Measurements from ENCODE around the gene ERBB4.

The ERBB4 gene

DNA sequence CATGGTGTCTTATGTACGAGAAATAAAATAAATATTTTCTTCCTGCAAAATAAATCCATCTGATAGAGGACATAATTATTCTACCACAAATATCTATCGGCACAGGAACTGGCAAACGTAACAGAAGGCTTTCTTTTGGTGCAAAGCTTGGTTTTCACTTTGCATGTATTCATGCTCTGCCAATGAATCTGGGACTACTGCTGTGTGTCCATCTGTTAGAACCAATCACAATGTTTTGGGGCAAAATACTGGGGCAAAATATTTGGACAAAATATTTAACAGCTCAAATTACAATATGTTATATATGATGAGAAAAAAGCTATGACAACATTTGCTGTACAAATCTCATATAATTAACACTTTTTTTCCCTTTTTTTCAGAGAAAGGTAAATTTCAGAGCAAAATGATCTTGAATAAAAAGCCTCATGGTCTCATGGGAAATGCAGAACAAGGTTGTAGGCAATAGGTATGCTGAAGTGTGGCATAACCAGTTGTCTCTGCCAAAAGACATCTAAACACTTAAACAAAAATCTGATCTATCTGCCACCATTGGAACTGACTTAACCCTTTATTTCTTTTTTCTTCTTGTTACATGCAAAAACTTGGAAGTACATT, 1059.0 kb downstream of the ERBB4 start:
- no peaks in the 10 kb centered on the region for H3K9me3 Mint-ChIP-seq
- no peaks in the 10 kb centered on the region for H3K27me3 Mint-ChIP-seq (ENCODE audit: low read depth)
- H3K27ac Mint-ChIP-seq = no peak overlapping the region
- DNase-seq (ENCODE audit: low spot score) = no peak
- H3K4me3 Mint-ChIP-seq = no peak overlapping the region
- no peaks in the 10 kb centered on the region for H3K4me1 Mint-ChIP-seq (ENCODE audit: low read depth)
- H3K36me3 Mint-ChIP-seq (ENCODE audit: low read depth) = no peaks in the 10 kb centered on the region

DNA sequence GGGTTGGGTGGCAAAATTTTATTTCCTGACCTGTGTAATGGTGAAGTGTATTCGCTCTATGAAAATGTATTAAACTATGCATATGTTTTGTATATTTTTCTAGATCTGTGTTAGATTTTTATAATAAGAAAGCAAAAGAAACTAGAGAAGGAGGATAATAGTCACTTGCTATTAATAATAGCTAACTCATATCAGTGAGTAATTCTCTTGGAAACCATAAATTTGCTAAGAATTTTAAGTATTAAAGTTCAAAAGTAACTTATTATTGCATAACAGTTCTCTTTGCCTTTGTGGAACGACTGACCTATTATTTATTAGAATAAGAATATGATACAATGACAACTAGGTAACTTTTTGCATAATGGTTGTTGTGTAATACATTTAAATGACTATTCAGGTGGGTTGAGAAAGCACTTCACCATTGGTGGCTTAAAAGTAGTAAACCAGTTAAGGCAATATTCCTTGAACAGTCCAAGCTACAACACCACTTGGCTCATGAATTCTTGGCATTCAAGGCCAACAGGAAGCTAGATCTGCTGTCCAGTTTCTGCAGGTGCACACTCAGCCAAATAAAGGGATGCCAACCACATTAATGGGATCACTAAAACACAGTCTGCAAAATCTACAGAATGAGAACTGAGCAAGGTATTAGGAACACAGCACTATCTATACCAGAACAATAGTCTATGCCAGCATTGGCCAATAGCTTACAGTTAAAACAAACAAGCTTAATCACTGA, 1060.9 kb downstream of the ERBB4 start:
- H3K27ac Mint-ChIP-seq = no peak overlapping the region
- H3K4me3 Mint-ChIP-seq = no peak overlapping the region
- no peaks in the 10 kb centered on the region for H3K27me3 Mint-ChIP-seq (ENCODE audit: low read depth)
- no peaks in the 10 kb centered on the region for H3K4me1 Mint-ChIP-seq (ENCODE audit: low read depth)
- DNase-seq (ENCODE audit: low spot score) = no peak
- no peaks in the 10 kb centered on the region for H3K9me3 Mint-ChIP-seq
- no peaks in the 10 kb centered on the region for H3K36me3 Mint-ChIP-seq (ENCODE audit: low read depth)

GRCh38 chr2:211473116-211473515, 1065.5 kb downstream of the ERBB4 start:
- H3K27me3 Mint-ChIP-seq (ENCODE audit: low read depth) = no peaks in the 10 kb centered on the region

GRCh38 chr2:211469664-211470059, 1068.9 kb downstream of the ERBB4 start:
- H3K4me3 Mint-ChIP-seq = no peak overlapping the region
- no peaks in the 10 kb centered on the region for H3K27me3 Mint-ChIP-seq (ENCODE audit: low read depth)
- no peaks in the 10 kb centered on the region for H3K9me3 Mint-ChIP-seq
- DNase-seq (ENCODE audit: low spot score) = no peak
- no peak overlapping the region for H3K27ac Mint-ChIP-seq
- H3K36me3 Mint-ChIP-seq (ENCODE audit: low read depth) = no peaks in the 10 kb centered on the region
- H3K4me1 Mint-ChIP-seq (ENCODE audit: low read depth) = no peaks in the 10 kb centered on the region

More at GRCh38 chr2:211473116-211473515, 1065.5 kb downstream of the ERBB4 start:
- H3K4me3 Mint-ChIP-seq = no peak overlapping the region
- no peak for DNase-seq (ENCODE audit: low spot score)
- no peaks in the 10 kb centered on the region for H3K9me3 Mint-ChIP-seq
- no peaks in the 10 kb centered on the region for H3K4me1 Mint-ChIP-seq (ENCODE audit: low read depth)
- H3K27ac Mint-ChIP-seq = no peak overlapping the region
- no peaks in the 10 kb centered on the region for H3K36me3 Mint-ChIP-seq (ENCODE audit: low read depth)

DNA sequence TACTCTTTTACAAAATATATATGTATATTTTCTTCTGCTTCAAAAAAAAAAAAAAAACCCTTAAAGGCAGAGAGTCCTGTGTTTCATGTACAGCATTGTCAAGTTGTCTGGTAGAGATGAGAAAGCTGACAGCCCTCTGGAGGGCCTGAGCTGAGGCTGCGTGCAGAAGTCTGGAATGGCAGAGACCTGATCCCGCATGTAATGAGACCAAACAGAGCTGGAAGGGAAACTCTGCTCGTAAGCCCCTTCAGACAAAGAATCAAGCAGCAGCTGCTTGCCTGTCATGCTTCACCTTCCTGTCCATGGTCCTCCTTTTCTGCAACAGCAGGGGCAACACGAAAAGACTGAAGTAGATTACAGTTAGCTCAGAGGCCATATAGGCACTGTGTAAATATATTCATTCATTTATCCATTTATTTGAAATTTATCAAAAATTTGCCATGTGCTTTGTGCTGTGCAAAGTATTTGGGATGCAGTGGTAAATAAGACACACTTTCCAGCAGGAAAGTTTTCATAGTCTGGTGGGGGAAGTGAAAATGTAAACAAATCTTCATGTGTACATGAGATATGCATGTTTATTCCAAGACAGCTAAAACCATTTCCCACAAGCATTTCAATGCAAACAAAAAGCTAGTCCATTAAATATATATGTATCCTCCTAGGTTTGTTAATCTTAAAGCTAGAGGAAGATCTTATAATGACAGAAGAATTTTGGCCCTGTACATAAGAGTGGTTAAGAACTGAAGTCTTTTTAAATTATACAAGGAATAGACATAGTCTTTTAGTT, 1069.5 kb downstream of the ERBB4 start:
- no peaks in the 10 kb centered on the region for H3K36me3 Mint-ChIP-seq (ENCODE audit: low read depth)
- H3K4me1 Mint-ChIP-seq (ENCODE audit: low read depth) = no peaks in the 10 kb centered on the region
- no peak overlapping the region for H3K27ac Mint-ChIP-seq
- no peak for DNase-seq (ENCODE audit: low spot score)
- H3K27me3 Mint-ChIP-seq (ENCODE audit: low read depth) = no peaks in the 10 kb centered on the region
- H3K4me3 Mint-ChIP-seq = no peak overlapping the region
- no peaks in the 10 kb centered on the region for H3K9me3 Mint-ChIP-seq

DNA sequence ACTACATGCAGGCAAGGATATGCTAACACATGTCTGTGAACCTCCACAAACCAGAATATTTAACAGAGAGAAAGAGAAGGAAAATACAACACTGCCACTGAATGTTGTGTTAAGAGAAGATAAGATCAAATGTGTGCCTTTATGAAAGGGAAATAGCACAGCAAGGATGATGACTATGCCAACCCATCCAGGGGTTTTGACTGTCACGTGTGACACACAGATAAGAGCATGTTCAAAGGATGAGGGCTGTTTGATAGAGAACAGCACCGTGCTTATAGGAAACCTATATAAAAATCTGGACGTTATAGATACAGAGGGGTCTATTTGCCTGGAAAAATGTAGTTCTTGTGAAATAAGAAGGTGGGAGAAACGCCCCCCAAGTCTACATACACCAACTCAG, 1070.4 kb downstream of the ERBB4 start:
- no peak overlapping the region for H3K4me3 Mint-ChIP-seq
- DNase-seq (ENCODE audit: low spot score) = no peak
- no peaks in the 10 kb centered on the region for H3K27me3 Mint-ChIP-seq (ENCODE audit: low read depth)
- no peaks in the 10 kb centered on the region for H3K4me1 Mint-ChIP-seq (ENCODE audit: low read depth)
- H3K9me3 Mint-ChIP-seq = no peaks in the 10 kb centered on the region
- H3K36me3 Mint-ChIP-seq (ENCODE audit: low read depth) = no peaks in the 10 kb centered on the region
- H3K27ac Mint-ChIP-seq = no peak overlapping the region

DNA sequence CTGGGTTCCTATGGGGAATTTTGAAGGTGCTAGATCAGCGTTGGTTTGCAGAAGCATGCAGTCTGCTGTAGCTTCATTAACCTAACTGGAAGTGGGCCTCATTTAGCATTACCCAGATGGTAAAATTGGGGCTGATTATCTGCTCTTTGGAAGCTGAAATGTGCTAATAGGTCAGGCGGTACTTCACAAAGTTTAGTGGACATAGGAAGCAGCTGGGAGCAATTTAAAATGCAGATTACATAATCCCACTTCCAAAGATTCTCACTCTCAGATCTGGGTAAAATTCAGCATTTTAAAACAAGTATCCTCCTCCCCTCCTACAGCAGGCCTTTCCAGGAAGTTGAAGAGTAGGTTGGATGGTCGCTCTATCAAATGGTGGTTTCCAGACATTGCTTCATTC, 1075.2 kb downstream of the ERBB4 start:
- H3K9me3 Mint-ChIP-seq = no peaks in the 10 kb centered on the region
- DNase-seq (ENCODE audit: low spot score) = no peak
- no peak overlapping the region for H3K4me3 Mint-ChIP-seq
- H3K36me3 Mint-ChIP-seq (ENCODE audit: low read depth) = no peaks in the 10 kb centered on the region
- no peaks in the 10 kb centered on the region for H3K27me3 Mint-ChIP-seq (ENCODE audit: low read depth)
- no peaks in the 10 kb centered on the region for H3K4me1 Mint-ChIP-seq (ENCODE audit: low read depth)
- H3K27ac Mint-ChIP-seq = no peak overlapping the region

DNA sequence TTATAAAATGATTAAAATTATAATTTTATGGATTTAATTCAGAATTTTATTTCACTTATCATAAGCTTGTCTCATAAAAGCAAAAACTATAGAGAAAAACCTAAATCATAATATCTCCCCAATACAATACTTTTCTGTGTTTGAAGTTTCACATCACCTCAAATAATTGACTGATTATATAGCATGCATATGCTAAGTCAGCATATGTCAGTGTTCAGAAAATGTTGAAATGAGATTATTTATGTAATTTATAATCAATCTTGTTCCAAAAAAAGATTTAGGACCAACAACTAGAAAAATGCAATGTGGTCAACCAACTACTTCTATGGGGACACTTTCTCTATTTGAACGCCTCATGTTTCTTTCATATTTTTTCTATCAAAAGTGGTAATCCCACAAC, 1079.6 kb downstream of the ERBB4 start:
- Mint-ChIP-seq H3K4me1 (ENCODE audit: low read depth) (no peaks in the 10 kb centered on the region), H3K27me3 (ENCODE audit: low read depth) (no peaks in the 10 kb centered on the region), H3K9me3 (no peaks in the 10 kb centered on the region), H3K4me3 (no peak overlapping the region), H3K27ac (no peak overlapping the region), H3K36me3 (ENCODE audit: low read depth) (no peaks in the 10 kb centered on the region)
- DNase-seq (ENCODE audit: low spot score) = no peak

DNA sequence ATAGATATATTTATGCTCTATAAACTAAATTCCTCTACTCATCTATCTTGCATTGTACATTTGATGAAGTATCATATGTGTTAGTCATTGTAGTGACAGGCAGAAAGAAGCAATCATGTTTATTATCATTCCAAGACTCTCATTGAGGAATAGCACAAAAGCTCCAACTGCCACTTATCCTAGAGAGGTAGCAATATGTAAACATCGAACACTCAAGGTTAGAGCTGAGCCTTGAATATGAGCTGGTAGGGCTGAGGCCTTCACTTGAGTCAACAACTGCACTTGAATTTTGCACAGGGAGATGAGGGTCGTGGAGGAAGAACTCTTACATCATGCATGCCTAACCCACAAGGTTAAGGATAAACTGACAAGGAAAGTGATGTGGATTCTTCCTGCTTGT, 1081.3 kb downstream of the ERBB4 start:
- no peaks in the 10 kb centered on the region for H3K27me3 Mint-ChIP-seq (ENCODE audit: low read depth)
- no peaks in the 10 kb centered on the region for H3K9me3 Mint-ChIP-seq
- no peaks in the 10 kb centered on the region for H3K36me3 Mint-ChIP-seq (ENCODE audit: low read depth)
- no peak overlapping the region for H3K27ac Mint-ChIP-seq
- no peaks in the 10 kb centered on the region for H3K4me1 Mint-ChIP-seq (ENCODE audit: low read depth)
- DNase-seq (ENCODE audit: low spot score) = no peak
- H3K4me3 Mint-ChIP-seq = no peak overlapping the region

GRCh38 chr2:211455216-211455841, 1083.3 kb downstream of the ERBB4 start:
- no peaks in the 10 kb centered on the region for H3K4me1 Mint-ChIP-seq (ENCODE audit: low read depth)
- H3K4me3 Mint-ChIP-seq = no peak overlapping the region
- DNase-seq (ENCODE audit: low spot score) = no peak
- no peaks in the 10 kb centered on the region for H3K27me3 Mint-ChIP-seq (ENCODE audit: low read depth)
- H3K9me3 Mint-ChIP-seq = no peaks in the 10 kb centered on the region
- H3K27ac Mint-ChIP-seq = no peak overlapping the region
- H3K36me3 Mint-ChIP-seq (ENCODE audit: low read depth) = no peaks in the 10 kb centered on the region

DNA sequence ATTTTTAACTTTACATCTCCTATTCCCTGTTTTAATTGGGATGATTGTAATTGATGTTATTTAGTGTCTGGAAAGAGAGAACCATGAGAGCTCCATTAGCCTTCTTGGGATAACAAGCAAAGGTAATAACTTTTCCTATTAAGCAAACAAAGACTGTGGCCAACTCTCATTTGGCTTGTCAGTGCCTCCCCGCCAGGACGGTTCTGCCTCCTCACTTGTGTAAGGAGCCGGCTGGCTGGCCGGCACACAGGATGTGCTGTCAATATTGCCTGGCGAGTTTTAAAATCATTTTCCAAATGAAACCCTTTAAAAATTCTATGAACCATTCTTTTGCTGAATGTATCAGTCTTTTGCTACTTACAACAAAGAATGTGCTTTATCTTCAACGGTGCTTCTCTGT, 1083.9 kb downstream of the ERBB4 start:
- Mint-ChIP-seq H3K4me3 (no peak overlapping the region), H3K36me3 (ENCODE audit: low read depth) (no peaks in the 10 kb centered on the region), H3K9me3 (no peaks in the 10 kb centered on the region), H3K27me3 (ENCODE audit: low read depth) (no peaks in the 10 kb centered on the region), H3K27ac (no peak overlapping the region), H3K4me1 (ENCODE audit: low read depth) (no peaks in the 10 kb centered on the region)
- DNase-seq (ENCODE audit: low spot score) = no peak

DNA sequence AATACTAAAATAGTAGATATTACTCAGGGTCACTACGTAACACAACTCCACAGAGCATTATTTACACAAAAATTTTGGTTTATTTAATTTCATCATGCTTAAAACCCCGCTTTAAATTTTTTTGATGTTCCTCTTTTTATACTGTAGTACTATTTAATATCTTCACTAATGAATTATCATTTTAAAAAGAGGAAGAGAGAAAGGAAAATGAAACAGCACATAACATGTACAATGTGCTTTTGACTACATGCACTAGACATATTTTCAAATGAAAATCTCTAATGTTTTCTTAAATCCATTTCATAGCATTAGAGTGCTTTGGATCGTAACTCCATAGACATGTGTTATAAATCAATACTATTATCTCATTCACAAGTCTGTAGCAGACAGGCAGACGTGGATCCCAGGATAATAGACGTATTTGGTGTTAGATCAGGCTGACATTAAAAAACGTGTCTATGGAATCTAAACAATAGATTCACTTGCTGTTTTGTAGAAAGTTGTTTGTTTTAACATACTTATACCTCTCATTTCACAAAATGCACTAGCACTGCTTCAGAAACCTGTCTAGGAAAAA, 1085.2 kb downstream of the ERBB4 start:
- Mint-ChIP-seq H3K27me3 (ENCODE audit: low read depth) (no peaks in the 10 kb centered on the region), H3K27ac (no peak overlapping the region), H3K4me3 (no peak overlapping the region), H3K4me1 (ENCODE audit: low read depth) (no peaks in the 10 kb centered on the region), H3K9me3 (no peaks in the 10 kb centered on the region), H3K36me3 (ENCODE audit: low read depth) (no peaks in the 10 kb centered on the region)
- DNase-seq (ENCODE audit: low spot score) = no peak

DNA sequence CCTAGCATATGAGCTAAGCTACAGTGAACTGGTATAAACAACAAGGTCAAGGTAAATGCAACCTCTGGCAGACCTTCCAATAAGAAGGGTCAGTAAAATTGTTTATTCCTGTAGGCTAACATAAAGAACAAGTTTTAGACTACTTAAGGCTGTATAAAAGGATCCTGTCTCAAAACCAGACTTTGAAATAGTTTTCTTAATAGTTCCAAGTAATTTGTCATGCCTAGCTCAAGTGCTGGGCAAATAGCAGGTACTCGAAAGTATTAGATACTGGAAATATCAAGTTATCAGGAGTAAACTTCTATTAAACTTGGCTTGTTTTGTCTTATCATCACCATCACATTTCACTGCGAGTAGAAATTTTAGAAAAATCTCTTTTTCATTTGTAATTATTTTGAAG, 1087.0 kb downstream of the ERBB4 start:
- Mint-ChIP-seq H3K36me3 (ENCODE audit: low read depth) (no peaks in the 10 kb centered on the region), H3K27ac (no peak overlapping the region), H3K4me1 (ENCODE audit: low read depth) (no peaks in the 10 kb centered on the region), H3K4me3 (no peak overlapping the region), H3K9me3 (no peaks in the 10 kb centered on the region), H3K27me3 (ENCODE audit: low read depth) (no peaks in the 10 kb centered on the region)
- no peak for DNase-seq (ENCODE audit: low spot score)

DNA sequence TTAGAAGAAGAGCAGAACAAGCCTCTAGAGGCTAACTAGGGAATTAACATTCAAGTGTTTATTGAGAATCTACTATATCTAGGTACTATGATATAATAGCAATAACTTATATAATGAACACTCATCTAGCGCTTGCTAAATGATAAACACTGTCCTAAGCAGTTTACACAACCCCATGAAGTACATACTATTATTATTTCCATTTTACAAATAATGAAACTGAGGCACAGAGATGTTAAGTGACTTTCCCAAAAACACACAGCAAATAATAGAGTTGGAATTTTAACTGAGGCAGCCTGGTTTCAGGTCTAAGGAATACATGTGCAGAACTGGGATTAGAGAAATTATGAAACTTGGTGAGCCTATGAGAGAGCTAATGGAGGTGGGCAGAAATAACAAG, 1088.8 kb downstream of the ERBB4 start:
- H3K36me3 Mint-ChIP-seq (ENCODE audit: low read depth) = no peaks in the 10 kb centered on the region
- DNase-seq (ENCODE audit: low spot score) = no peak
- H3K27me3 Mint-ChIP-seq (ENCODE audit: low read depth) = no peaks in the 10 kb centered on the region
- no peaks in the 10 kb centered on the region for H3K4me1 Mint-ChIP-seq (ENCODE audit: low read depth)
- no peaks in the 10 kb centered on the region for H3K9me3 Mint-ChIP-seq
- no peak overlapping the region for H3K27ac Mint-ChIP-seq
- no peak overlapping the region for H3K4me3 Mint-ChIP-seq
